NCI-H226 (cell line): Measurements from ENCODE around the gene GPC6.

Experiments
- DNase-seq: peaks from one replicate; pipeline ENCODE4 v3.0.0-alpha.2; 2015

GPC6 gene

DNA sequence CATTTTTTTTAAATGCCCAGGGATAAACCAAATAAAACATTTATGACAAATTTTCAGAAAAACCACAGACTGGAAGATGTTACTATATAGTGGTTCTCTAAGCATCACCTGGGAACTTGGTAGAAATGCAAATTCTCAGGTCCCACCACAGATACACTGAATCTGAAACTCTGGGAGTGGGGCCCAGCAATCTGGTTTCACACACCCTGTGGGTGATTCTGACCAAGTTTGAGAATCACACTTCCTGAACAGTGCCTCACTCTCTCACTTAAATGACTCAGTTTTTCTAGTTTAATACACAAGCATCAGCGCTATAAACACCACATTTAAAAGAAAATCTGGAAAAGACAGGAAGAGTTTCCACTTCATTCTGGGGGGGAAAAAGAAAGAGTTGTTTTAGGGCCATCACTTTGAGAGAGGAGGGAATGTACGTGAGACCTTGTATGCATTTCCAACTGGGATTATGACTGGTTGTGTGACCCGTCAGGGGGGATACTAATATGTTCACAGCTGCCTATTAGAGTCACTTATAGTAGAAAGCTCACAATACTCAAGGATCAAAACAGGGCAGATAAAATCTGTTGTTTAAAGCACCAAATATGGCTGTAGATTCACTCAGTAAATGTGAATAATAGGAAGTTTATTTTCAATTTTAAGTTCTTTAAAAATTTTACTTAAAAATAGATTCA is 567.7 kb downstream of the GPC6 start:
- DNase-seq, result no peak

DNA sequence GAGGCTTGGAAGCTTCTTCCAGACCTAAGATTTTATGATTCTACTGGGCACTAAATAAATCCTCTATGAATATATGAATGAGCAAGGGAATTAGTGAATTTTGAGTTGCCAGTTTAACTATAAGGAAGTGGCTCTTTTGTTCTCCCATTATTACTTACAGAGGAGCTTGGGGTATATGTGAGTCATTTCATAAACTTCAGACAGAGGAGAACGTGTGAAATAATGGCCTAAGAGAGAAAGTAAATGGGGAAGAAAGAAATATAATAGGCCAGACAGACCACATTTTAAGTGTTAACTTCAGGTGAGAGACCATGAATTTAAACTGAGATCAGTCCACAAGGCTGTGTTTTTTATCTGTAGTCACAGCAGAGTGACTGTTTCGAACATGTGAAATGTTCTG is 570.9 kb downstream of the GPC6 start:
- DNase-seq, result no peak

DNA sequence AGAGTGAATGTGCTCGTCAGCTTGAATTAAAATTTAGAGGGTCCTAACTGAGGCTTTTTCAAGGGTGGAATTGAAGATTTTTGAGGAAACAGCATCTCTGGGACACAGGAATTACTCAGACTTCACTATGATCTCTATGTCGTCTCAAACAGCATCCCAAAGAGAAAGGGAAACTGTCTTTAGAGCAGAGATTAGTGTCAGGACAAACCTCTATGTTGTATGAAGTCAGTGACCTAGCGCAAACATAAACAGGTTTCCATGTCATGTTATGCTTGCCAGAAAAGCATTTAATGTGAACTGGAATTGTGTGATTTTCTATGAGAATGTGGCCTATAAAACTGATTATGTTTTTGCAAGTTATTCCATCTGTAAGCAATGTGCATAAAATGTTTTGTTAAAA is 573.7 kb downstream of the GPC6 start:
- no peak for DNase-seq

DNA sequence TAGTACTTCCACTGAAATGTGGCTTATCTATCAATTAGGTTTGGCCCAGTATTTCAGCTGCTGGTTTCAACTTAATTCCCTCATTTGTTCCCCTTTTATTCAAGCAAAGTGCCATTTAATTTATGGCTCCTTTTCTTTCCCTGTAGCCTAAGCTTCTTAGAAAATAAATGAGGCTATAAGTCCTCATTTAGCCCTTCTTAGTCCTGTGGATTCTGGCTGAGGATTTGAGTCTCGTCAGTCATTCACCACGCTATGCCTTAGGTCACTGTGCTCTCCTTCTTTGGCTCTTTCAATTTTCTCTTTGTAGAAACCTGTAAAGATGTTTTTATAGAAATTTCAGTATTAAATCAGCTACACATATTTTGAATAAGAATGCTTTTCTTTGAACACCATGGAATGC is 579.1 kb downstream of the GPC6 start:
- no peak for DNase-seq

DNA sequence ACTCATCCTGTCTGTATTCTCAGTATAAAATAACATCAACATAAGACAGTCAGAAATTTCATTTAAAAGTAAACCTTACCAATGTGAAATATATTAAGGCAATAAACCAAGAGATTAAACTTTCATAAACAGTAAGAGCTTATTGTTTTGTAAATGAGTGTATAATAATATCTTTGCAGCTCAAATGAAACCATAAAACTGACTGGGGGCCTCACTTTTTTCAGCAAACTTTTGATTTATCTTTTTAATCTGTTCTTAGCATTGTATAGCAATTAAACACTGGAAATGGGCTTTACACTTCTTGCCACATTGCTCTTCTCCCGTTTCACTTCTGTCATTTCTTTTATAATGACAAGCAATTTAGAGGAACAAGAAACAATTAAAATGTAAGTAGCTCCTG is 580.3 kb downstream of the GPC6 start:
- DNase-seq, result no peak

DNA sequence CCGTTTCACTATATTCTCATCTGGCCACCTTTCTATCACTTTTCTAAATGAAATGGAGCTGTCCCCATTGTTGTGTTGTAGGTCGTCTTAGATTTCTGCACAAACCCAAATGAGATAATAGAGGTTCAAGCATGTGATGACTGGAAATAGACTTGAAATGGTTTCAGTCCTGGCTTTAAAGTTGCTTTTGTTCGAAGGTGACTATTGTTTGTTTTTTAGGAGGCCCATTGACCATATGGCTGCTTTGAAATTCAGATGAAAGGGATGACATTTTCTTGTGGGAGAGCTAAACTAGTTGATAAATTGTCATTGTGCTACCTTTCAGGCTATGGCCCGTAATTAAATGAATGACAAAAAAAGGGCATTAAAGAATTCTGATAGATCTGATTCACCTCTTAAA is 583.7 kb downstream of the GPC6 start:
- no peak for DNase-seq

DNA sequence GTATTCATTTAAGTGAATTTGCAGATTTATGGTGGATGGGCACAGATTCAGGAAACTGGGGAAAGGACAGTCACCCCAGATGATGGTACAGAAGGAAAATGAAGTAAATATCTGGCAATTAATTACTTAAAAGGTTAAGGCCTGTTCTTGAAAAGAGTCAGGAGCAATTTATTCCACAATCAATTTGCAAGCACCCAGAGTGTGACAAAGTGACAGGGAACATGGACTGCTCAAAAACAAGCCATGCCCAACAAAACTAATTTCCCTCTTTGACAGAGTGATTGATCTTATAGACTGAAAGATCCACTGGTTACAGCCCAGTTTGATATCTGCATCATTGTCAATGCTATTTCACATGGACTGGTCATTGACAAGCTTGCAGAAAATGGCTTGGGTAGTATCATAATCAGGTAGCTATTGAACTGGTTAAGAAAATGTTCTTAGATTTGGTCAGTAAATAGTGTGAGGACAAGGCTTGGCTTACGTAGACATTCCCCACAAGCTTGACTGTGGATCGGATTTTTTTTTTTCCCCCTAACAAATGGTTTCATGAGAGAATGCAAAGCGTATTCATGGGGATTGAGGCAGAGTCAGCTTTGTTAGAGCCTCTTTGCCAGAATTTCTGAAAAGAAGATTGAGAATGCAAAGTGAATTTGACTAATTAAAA is 584.6 kb downstream of the GPC6 start:
- no peak for DNase-seq

DNA sequence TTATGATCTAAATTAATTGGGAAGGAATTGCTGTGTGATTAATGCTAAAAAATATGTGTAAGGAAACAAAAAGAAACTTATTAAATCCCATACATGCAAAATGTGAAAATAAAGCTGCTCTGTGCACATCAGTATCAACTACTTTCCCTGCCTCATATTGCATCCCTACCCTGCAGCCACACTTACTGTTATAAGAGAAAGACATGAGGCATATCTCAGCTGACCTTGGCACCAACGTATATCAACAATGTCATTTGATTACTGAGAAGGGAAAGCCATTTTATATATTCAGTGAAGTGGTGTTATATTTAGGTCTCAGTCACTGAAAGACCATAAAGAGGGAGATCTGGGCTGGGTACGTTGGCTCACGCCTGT is 585.1 kb downstream of the GPC6 start:
- no peak for DNase-seq

DNA sequence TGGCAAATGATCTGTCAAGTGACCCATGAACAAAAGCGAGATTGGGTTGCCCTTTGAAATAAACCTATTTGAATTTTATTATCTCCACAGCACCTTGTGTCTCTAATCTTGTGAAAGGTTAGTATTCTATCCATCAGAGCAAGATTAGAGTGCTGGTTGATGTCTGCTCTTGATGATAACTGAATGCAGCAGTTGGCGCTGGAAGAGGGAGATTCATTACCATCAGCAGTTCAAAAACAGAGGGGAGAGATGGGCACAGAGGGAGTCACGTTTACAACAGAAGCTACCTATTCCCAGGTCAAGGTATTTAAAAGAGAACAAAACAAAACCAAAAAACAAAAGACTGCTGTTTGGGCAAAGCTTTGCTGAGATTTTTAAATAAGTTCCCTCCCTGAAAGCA is 588.1 kb downstream of the GPC6 start:
- no peak for DNase-seq

DNA sequence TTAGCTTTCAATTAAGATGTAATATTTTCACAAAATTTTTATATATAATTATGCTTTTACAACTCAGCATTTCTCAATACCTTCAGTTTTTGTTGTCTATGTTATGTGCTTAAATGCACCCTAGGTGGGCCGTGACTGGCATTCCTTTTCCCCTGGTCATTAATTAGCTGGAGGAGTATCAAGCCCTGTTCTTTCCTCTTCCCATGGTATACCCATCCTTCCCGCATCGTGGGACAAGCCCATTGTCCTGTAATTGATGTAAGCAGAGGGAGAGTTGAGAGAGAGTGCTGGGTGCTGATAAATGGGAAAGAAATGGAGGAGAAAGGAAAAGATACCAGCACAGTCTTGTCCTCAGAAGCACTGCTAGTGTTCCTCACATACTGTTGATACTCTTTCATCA is 591.7 kb downstream of the GPC6 start:
- DNase-seq, result no peak

DNA sequence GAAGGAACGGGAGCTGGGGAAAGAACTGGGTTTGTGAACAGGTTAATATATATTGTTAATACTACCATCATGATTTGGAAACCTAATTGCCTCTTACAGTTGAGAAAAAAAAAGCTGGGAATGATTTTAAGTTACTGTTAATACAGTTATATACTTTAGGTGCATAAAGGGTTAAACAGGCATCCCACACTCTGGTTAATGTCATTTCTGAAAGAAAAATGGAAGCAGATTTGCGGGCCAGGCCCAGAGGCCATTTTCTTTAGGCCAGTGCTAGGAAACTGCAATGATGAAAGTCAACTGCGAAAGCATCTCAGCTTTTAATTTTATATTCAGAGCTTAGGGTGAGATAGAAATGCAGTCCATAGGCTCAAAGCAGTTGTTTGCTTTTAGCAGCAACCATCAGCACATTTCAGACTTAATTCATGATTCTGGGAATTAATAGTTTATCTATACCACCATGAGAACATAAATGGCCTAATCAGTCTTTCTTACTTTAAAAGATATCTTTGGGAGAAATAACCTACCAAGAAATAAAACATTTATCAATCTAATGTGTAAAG is 592.8 kb downstream of the GPC6 start:
- DNase-seq, result no peak

DNA sequence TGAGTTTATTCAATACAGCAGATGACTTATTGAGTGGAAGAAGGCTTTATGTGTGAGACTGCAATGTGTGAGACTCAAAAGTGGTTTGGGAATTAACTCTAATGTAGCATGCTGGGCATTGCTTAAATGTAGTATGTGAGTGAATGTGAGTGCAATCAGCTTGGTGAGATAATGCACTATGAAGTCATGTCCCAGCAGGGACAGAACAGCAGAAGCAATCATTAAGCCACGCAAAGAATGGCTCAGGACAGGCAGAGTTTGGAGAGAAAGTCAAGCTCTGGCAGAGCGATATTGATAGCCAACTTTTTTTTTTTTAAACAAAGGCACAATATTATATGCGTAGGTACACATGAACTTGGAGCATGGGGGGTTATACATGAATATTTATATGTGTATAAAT is 597.7 kb downstream of the GPC6 start:
- no peak for DNase-seq

DNA sequence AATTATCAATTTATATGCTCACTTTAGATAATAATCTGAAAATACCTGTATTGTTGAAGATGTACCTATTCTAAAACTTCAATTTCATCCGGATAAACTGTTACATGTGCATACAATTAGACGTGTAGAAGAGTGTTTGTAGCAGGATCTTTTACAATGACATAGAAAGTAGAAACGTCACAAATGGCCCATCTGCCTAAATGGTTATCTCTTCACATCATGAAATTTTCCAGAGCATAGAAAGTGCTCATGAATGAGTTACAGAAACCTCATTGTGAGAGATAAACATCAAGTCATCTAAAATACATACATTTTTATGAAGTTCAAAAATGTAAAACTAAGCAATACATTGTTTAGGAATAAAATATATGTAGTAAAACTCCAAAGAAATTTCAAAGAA is 607.4 kb downstream of the GPC6 start:
- no peak for DNase-seq

DNA sequence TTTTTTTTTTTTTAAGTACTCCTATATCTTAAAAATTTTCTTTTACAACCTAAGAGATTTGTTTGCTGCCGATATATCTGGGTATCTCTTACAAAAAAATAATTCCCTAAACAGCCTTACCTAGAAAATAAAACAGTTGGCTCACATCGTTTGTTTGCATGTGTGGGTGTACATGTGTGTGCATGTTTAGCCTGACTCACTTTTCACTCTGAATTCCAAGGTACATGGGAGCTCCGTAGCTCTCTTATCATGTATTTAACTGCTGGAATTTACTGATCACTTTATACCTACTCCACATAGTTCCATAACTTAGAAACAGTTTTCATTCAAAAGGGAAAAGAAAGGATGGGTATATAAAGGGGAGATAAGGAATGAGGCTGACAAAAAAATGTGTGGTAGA is 616.5 kb downstream of the GPC6 start:
- DNase-seq, result no peak

DNA sequence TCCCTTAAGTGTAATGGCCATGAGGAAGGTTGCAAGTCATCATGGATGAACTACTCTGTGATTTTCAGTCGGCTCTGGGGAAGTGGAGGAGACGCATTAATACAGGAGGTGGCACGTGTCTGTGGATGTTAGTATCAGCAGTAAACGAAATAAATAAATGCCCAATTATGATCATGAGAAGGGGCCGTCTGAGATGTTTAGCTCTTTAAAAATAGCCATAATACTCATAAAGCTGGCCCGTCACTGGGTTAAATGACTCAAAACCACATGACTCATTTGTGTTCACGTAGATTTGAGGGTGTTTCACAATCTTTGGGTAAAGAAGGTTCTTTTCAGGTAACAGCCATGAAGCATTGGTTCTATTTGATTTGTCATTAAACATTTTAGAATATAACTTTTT is 620.6 kb downstream of the GPC6 start:
- DNase-seq, result peak; percentile 55

DNA sequence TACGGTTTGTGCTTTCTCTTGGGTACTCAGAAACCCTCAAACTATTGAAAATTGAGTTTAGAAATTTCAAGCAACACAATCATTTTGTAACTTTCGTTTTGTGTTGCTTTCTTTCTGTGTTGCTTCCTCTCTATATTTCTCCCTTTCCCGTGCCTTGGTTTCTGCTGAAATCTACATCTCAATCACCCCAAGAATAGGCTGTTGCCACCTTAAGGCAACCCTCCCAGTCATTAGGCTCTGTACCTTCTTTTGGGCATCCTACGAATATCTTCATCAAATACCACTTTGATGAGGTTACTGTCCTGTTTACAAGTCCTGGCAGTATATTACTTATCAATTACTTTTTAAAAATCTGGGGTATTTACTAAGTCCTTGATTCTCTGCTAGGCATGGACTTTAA is 621.6 kb downstream of the GPC6 start:
- no peak for DNase-seq

DNA sequence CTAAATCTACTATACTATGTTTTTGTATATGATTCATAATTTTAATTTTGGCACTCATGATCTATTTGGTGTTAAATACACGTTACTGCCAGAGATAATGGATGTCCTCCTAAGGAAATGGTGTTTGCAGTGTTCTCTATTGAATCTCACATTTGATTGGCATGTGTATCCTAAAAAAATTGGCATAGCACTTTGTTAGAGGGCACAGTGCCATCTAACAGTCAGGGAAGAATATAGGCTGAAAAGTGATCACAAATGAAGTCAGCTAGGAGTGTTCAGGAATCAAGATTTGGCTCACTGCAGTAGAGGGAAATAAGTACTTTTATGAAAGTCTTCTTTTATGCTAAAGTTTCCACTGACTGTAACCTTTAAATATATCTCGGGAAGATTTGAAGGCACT is 624.6 kb downstream of the GPC6 start:
- no peak for DNase-seq

DNA sequence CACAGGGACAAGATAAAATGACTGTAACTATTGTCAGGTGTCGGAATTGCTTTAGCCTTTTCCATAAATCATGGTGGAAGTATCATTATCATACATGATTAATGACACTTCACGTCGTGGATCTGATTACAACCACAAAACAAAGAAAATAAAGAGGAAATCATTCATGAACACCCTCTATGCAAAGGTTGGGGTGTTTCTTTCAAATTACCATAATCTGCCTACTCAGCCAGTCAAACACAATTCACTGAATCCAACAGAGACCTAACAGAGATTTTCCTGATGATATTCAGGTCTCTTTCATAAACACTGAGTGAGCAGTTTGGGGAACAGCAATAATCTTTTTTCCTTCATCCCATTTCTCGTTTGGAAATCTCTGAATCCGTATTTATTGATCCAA is 627.3 kb downstream of the GPC6 start:
- DNase-seq, result no peak

DNA sequence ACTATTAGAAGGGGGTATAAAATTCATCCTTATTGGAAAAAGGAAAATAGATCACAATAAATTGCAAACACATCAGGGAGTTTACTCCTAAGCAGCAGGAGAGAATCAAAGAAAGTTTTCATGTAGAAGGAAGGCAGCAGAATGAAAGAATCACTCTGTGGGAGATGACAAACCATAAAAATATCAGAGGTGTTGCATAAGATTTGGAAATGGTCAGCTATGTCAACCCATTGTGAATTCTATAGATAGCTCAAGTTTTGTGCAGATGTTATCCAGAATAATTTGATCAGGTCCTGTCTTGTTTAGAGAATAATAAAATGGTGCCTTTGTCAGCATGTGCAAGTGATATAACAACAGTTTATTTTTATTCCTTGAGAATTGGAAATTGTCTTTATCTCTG is 630.5 kb downstream of the GPC6 start:
- DNase-seq, result peak; percentile 44

DNA sequence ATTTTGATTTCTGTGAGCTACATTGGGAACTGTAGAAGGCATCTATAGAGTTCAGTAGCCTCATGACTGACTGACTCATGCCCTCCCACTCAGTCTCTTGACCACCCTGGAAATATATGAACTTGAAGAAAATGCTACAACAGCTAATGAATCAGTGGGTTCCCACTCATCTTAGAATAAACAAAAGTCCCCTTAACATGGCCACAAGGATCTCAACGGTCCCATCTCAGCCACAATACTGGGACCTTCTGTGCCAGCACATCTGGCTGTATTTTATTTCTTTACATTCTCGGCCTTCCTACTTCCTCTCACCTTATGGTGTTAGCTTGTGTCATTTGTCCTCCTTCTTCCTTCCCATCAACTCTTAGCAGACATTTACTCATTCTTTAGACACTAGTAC is 633.1 kb downstream of the GPC6 start:
- peak; percentile 43 for DNase-seq

DNA sequence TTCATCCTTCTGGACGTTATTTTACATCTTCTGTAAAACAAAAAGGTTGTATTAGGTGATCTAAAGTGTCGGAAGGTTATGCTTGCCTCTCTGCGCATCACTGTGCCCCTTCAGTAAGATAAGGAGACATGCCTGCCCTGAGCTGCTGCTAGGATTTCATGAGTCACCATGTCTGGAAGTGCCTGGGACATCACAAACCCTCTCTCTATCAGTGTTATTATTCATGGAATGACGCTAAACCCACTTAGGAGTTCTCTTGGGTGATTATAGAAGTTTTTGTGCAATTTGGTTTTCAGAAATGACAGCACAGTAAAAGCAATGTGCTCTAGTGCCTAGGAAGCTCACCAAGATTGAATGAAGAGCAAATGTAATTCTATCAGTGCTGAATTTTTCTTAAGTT is 635.2 kb downstream of the GPC6 start:
- DNase-seq, result peak; percentile 86

DNA sequence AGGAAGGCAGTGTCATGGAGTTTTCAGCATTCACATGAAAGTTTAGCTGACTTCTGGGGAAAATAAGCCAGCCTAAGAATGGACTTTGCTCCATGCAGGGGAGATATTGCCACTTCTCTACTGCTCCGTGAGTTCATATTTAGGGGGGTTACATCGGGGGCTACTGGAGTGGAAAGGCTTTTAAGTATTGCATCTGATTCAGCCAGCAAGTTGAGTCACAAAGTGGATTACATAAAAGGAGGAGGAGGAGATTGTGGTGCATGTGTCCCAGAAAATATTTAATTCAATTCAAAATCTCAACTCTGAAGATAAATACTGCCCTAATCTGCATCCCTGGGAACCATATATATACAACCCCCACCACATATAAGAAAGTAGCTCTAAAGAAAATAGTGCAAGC is 635.7 kb downstream of the GPC6 start:
- DNase-seq, result peak; percentile 30

DNA sequence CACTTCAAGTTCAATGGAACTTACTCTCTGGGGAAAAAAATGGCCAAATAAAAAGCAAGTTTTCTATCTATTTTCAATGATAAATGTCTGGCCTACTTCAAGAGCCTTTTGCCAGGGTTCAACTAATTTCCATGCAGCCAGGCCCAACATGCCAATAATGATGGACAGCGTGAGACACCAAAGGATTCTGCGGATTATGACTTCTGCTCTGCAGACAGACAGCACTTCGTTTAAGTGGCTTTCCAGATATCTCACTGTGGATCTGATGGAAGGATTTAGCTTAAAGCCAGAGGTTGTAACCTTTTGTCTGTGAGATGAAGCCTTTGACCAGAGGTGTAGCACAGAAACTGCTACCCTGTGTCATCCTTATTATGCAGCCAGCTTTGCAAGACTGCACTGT is 638.6 kb downstream of the GPC6 start:
- DNase-seq, result no peak

DNA sequence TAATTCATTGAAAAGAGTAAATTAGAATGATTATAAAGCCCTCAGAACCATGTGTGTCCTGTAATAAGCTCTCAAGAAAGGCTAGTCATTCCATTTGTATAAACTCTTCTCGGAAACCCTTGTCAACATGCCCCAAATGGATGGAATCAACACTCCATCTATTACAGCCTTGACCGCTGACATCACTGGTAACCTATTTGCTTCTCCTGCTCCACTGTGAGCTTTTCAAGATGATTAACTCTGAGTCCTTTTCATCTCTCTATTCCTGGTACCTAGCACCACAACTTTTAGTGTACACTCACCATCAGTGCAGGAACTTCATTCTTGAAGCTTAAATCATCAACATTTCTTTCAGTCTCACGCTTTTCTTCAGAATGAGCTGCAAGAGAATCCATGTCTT is 640.9 kb downstream of the GPC6 start:
- peak; percentile 5 for DNase-seq

DNA sequence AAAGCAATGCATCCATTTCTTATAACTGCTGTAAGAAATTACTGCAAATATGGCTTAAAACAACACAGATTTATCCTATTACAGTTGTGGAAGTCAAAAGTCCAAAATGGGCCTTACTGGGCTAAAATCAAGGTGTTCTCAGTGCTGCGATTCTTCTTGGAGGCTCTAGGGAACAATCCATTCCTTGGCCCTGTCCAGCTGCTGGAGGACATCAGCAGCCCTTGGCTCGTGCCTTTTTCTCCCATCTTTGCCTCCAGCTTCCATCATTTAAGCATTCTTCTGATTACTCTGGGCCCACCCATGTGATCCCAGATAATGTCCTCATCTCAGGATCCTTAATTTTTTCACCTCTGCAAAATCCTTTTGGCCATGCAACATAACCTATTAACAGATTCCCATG is 645.8 kb downstream of the GPC6 start:
- DNase-seq, result no peak
